WI38 (cell line): ENCODE data around the gene HNRNPUL1.
A peak's percentile ranks its signal among the peaks of the same experiment; 100 is the strongest.

Experiments
- H3K4me3 ChIP-seq: 2 replicates; pipeline ENCODE4 v1.5.1; 2011; ENCODE audit warnings: low read depth, mild to moderate bottlenecking, control low read depth, low read length
- CTCF ChIP-seq: IDR thresholded peaks from 2 replicates; pipeline ENCODE4 v1.5.1; 2012; ENCODE audit warnings: low read depth, mild to moderate bottlenecking, control low read depth, low read length

Gene HNRNPUL1

GRCh38 chr19:41320185-41320518, 56.0 kb downstream of the HNRNPUL1 start:
- H3K4me3 ChIP-seq: no peak overlapping the region
- TF ChIP-seq CTCF: no peak

GRCh38 chr19:41320568-41320967, 56.4 kb downstream of the HNRNPUL1 start:
- no peak overlapping the region for H3K4me3 ChIP-seq
- no peak for TF ChIP-seq CTCF

GRCh38 chr19:41321204-41321599, 57.0 kb downstream of the HNRNPUL1 start:
- H3K4me3 ChIP-seq: no peak overlapping the region
- TF ChIP-seq CTCF: no peak

- peak; percentile 79 for TF ChIP-seq CTCF
- no peak overlapping the region for H3K4me3 ChIP-seq
These were observed 57.6 kb downstream of the HNRNPUL1 start for GRCh38 chr19:41321600-41322270.

GRCh38 chr19:41322451-41322850, 58.3 kb downstream of the HNRNPUL1 start:
- no peak overlapping the region; the same call in 1 of the 2 replicates for H3K4me3 ChIP-seq
- TF ChIP-seq CTCF: no peak

- H3K4me3 ChIP-seq: peak overlapping the region; percentile 34
- TF ChIP-seq CTCF: no peak
These were observed 58.9 kb downstream of the HNRNPUL1 start for GRCh38 chr19:41323023-41323422.

GRCh38 chr19:41323430-41324125, 59.4 kb downstream of the HNRNPUL1 start:
- TF ChIP-seq CTCF: no peak
- peak overlapping the region; percentile 34 for H3K4me3 ChIP-seq
